Spleen (tissue), 7 donors: Measurements from ENCODE around the gene RDX.

Experiments used
- CTCF ChIP-seq, 11 experiments: fragments of 200-600 bp in 7 of 11; fragments of 450-650 bp in 4 of 11; sonication (generic) in 4 of 11; IDR thresholded peaks in 8 of 11; conservative IDR thresholded peaks in 3 of 11; 1 replicate in 7 of 11; 2 replicates in 4 of 11; pipeline versions ENCODE4 v1.4.0 to v1.8.0; 2016 to 2021; ENCODE audit warnings: antibody characterized with exemption in 11 of 11, inconsistent platforms in 4 of 11, mild to moderate bottlenecking in 1 of 11
- POLR2A ChIP-seq, 3 donors: fragments of 450-650 bp; IDR thresholded peaks; one replicate each; pipeline ENCODE4 v1.5.1; 2017; ENCODE audit warnings: antibody characterized with exemption in 3 of 3, mild to moderate bottlenecking in 1 of 3
- POLR2AphosphoS5 ChIP-seq, 3 donors: sonication (generic); formaldehyde crosslinking; IDR thresholded peaks; one replicate each; pipeline ENCODE4 v1.5.1; 2017; ENCODE audit warnings: antibody characterized with exemption in 3 of 3
- donor health status: DM: no; HTN: no; CAD: no; lungs with moderate emphysema.
- donor health status: DM: no; HTN: no; CAD: no.
- donor health status: DM: no; HTN: no; CAD: no.

GRCh38 chr11:110289472-110289871, 6.9 kb downstream of the RDX start:
- TF ChIP-seq POLR2AphosphoS5 (IDR thresholded peaks at IDR 0.05) = no peak
- no peak for TF ChIP-seq CTCF (IDR thresholded peaks at IDR 0.05 in 8 of 11, conservative IDR thresholded peaks at IDR 0.05 in 3 of 11)
- no peak for TF ChIP-seq POLR2A (IDR thresholded peaks at IDR 0.05)
